Lung (tissue), 12 donors: Measurements from ENCODE around the gene SLCO4C1. TPM values are rescaled to one million over a fixed set of nuclear protein-coding genes. Genes with fewer than 3 reads are reported as not detected.

Experiments used
- ATAC-seq: fragments of 200-7000 bp; cut with Tn5 transposase; one replicate; pipeline ENCODE4 v1.9.1; 2020; ENCODE audit warnings: moderate number of reproducible peaks; ENCODE audit not compliant: insufficient read depth, low FRiP score
- DNase-seq, 3 donors: peaks; one replicate each; pipeline ENCODE4 v3.0.0-alpha.2; 2013 to 2017
- H3K27ac ChIP-seq, 2 donors: one replicate each; pipeline ENCODE4 v1.5.1; 2013; ENCODE audit warnings: mild to moderate bottlenecking in 2 of 2, moderate library complexity in 2 of 2, control low read depth in 1 of 2, inconsistent platforms in 1 of 2, low read depth in 1 of 2, low read length in 1 of 2
- H3K27me3 ChIP-seq, 3 donors: one replicate each; pipeline ENCODE4 v1.5.1; 2013; ENCODE audit warnings: low read length in 2 of 3; ENCODE audit not compliant: control insufficient read depth in 3 of 3, insufficient read depth in 3 of 3
- H3K36me3 ChIP-seq, 4 donors: one replicate each; pipeline ENCODE4 v1.5.1; 2013; ENCODE audit warnings: low read length in 4 of 4, mild to moderate bottlenecking in 1 of 4, moderate library complexity in 1 of 4; ENCODE audit not compliant: control insufficient read depth in 4 of 4, insufficient read depth in 4 of 4
- H3K4me1 ChIP-seq, 5 donors: one replicate each; pipeline ENCODE4 v1.5.1; 2013; ENCODE audit warnings: low read length in 5 of 5, mild to moderate bottlenecking in 2 of 5, moderate library complexity in 1 of 5; ENCODE audit not compliant: control insufficient read depth in 5 of 5, insufficient read depth in 5 of 5
- H3K4me3 ChIP-seq: one replicate; pipeline ENCODE4 v1.5.1; 2013; ENCODE audit warnings: mild to moderate bottlenecking, control low read depth, moderate library complexity
- H3K9ac ChIP-seq, 2 donors: one replicate each; pipeline ENCODE4 v1.5.1; 2013; ENCODE audit warnings: low read length in 2 of 2, control low read depth in 1 of 2; ENCODE audit not compliant: insufficient read depth in 1 of 2
- H3K9me3 ChIP-seq, 4 donors: one replicate each; pipeline ENCODE4 v1.5.1; 2013; ENCODE audit warnings: low read length in 3 of 4, mild to moderate bottlenecking in 1 of 4, moderate library complexity in 1 of 4; ENCODE audit not compliant: control insufficient read depth in 4 of 4, insufficient read depth in 3 of 4
- WGBS, 2 donors: extraction: QIAGEN DNeasy Blood & Tissue Kit; methylation state at CpG; one replicate each; pipeline ENCODE4 v1.1.7; 2013; 5-methylcytosine and 5-hydroxymethylcytosine counted together
- polyA plus RNA-seq, 2 donors: library from polyadenylated mRNA; stranded (reverse); fragments of 200-250 nt; gene quantifications; one replicate each; pipeline ENCODE4 v1.2.1, GENCODE V29; 2013
- total RNA-seq, 2 donors: library from RNA; depleted of rRNA in 1 of 2; stranded (reverse); fragments of >200 nt in 1 of 2; gene quantifications; one replicate each; pipeline ENCODE4 v1.2.1, GENCODE V29; 2014 to 2021
- TF ChIP-seq, protein P1 (sequence below): IDR thresholded peaks from 2 replicates; pipeline ENCODE4 v1.5.1; 2012; ENCODE audit warnings: mild to moderate bottlenecking; ENCODE audit errors: control extremely low read depth, extremely low read depth
- donor health status: control.
- donor health status: control.
- donor health status: Bipolar disorder and iron deficiency.
- donor health status: healthy.
- donor health status: DM: yes; HTN: yes; CAD: no.

The SLCO4C1 gene
- total and polyA plus RNA-seq, 4 donors = 3.8 to 26.5 (median 11.6) TPM

DNA sequence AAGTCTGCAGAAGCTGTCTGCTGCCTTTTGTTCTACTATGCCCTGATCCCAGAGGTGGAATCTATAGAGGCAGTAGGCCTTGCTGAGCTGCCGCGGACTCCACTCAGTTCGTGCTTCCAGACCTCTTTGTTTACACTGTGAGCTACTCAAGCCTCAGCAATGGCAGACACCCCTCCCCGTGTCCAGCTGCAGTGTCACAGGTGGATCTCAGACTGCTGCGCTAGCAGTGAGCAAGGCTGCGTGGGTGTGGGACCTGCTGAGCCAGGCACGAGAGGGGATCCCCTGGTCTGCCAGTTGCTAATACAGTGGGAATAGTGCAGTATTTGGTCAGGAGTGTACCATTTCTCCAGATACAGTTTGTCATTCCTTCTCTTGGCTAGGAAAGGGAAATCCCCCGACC lies 99.6 kb downstream of the SLCO4C1 start:
- Histone ChIP-seq H3K9ac (no peak overlapping the region), H3K4me1 (no peaks in the 10 kb centered on the region), H3K36me3 (no peaks in the 10 kb centered on the region), H3K4me3 (no peak overlapping the region), H3K9me3 (peaks cover 0 to 4% (median 0%) of the 10 kb centered on the region in 4 donors), H3K27ac (no peak overlapping the region), H3K27me3 (no peaks in the 10 kb centered on the region)
- 81 to 89% methylated on average over 8 of the region's 8 CpGs for WGBS, 2 donors
- TF ChIP-seq, protein P1, sequence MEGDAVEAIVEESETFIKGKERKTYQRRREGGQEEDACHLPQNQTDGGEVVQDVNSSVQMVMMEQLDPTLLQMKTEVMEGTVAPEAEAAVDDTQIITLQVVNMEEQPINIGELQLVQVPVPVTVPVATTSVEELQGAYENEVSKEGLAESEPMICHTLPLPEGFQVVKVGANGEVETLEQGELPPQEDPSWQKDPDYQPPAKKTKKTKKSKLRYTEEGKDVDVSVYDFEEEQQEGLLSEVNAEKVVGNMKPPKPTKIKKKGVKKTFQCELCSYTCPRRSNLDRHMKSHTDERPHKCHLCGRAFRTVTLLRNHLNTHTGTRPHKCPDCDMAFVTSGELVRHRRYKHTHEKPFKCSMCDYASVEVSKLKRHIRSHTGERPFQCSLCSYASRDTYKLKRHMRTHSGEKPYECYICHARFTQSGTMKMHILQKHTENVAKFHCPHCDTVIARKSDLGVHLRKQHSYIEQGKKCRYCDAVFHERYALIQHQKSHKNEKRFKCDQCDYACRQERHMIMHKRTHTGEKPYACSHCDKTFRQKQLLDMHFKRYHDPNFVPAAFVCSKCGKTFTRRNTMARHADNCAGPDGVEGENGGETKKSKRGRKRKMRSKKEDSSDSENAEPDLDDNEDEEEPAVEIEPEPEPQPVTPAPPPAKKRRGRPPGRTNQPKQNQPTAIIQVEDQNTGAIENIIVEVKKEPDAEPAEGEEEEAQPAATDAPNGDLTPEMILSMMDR = no peak
- DNase-seq = no peak
- no peak for ATAC-seq

Other genes with a start within 250 kb of the SLCO4C1 start
- not detected for gene SLCO6A1, start 202.7 kb upstream of the SLCO4C1 start, total RNA-seq
- gene SLCO6A1, start 202.7 kb upstream of the SLCO4C1 start, polyA plus RNA-seq = not detected